Breast epithelium (tissue), 4 donors: Measurements from ENCODE around the gene TUBGCP2. TPM values are rescaled to one million over a fixed set of nuclear protein-coding genes. Genes with fewer than 3 reads are reported as not detected.

Source experiments
- DNase-seq, 2 donors: peaks; one replicate each; pipeline ENCODE4 v3.0.0-alpha.2; 2019; ENCODE audit warnings: low spot score in 2 of 2
- H3K27ac ChIP-seq, 2 donors: fragments of 200-600 bp; sonication (generic) in 1 of 2; one replicate each; pipeline ENCODE4 v1.5.1; 2016 to 2019; ENCODE audit warnings: mild to moderate bottlenecking in 1 of 2
- H3K27me3 ChIP-seq, 2 donors: fragments of 200-600 bp; sonication (generic) in 1 of 2; one replicate each; pipeline versions ENCODE4 v1.5.1 to v1.6.0; 2017 to 2019; ENCODE audit warnings: control low read depth in 1 of 2, mild to moderate bottlenecking in 1 of 2
- H3K36me3 ChIP-seq: fragments of 200-600 bp; one replicate; pipeline ENCODE4 v1.5.1; 2019
- H3K4me1 ChIP-seq, 2 donors: fragments of 200-600 bp; sonication (generic); one replicate each; pipeline ENCODE4 v1.5.1; 2016 to 2019; ENCODE audit warnings: control low read depth in 1 of 2
- H3K4me3 ChIP-seq, 3 donors: fragments of 200-600 bp; sonication (generic); 1 replicate in 2 of 3; 2 replicates in 1 of 3; pipeline ENCODE4 v1.5.1; 2016 to 2019; ENCODE audit warnings: mild to moderate bottlenecking in 3 of 3, moderate library complexity in 2 of 3
- H3K9me3 ChIP-seq, 2 donors: fragments of 200-600 bp; sonication (generic) in 1 of 2; one replicate each; pipeline ENCODE4 v1.5.1; 2016 to 2019; ENCODE audit warnings: control low read depth in 1 of 2
- POLR2A ChIP-seq: fragments of 450-650 bp; IDR thresholded peaks from one replicate; pipeline ENCODE4 v1.6.1; 2016; ENCODE audit warnings: antibody characterized with exemption, mild to moderate bottlenecking, moderate library complexity
- POLR2AphosphoS5 ChIP-seq, 3 donors: sonication (generic); formaldehyde crosslinking; IDR thresholded peaks; one replicate each; pipeline ENCODE4 v1.6.1; 2017; ENCODE audit warnings: antibody characterized with exemption in 3 of 3
- intact Hi-C: fragments of 100-400 bp; cut with DNase I; formaldehyde crosslinking; loops from one replicate; pipeline ENCODE4 v1.15.1; 2023; ENCODE audit warnings: low total_unique reads
- total RNA-seq, 3 donors: library from RNA; depleted of rRNA; stranded (reverse); fragments of >200 nt; gene quantifications; one replicate each; pipeline ENCODE4 v1.1.0, GENCODE V29; 2016
- TF ChIP-seq, protein P1 (sequence below), 3 donors: fragments of 450-650 bp; IDR thresholded peaks; one replicate each; pipeline ENCODE4 v1.5.1; 2016 to 2017; ENCODE audit warnings: antibody characterized with exemption in 3 of 3, mild to moderate bottlenecking in 3 of 3, moderate library complexity in 3 of 3

The TUBGCP2 gene
- total RNA-seq, 3 donors from 2014 or later: 33.6 to 40.0 (median 39.5) TPM

DNA sequence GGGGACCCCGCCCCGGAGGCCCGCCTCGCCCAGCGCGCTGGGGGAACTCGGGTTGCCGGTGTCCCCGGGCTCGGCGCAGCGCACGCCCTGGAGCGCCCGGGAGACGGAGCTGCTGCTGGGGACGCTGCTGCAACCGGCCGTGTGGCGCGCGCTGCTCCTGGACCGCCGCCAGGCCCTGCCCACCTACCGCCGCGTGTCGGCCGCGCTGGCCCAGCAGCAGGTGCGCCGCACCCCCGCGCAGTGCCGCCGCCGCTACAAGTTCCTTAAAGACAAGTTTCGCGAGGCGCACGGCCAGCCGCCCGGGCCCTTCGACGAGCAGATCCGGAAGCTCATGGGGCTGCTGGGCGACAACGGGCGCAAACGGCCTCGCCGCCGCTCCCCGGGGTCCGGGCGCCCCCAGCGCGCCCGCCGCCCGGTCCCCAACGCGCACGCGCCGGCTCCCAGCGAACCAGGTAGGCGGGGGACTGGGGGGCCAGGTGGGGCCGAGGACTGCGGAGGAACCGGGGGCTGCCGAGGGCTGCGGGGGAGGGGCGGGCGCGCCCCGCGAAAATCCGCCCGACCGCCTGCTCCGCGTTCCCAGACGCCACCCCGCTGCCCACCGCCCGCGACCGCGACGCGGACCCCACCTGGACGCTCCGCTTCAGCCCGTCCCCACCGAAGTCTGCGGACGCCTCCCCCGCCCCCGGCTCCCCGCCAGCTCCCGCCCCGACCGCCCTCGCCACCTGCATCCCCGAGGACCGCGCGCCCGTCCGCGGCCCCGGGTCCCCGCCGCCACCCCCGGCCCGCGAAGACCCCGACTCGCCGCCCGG is 78.1 kb downstream of the TUBGCP2 start:
- Histone ChIP-seq H3K4me3 (peak overlapping the region in 2 of 3 donors; percentile 13 to 51), H3K9me3 (no peaks in the 10 kb centered on the region), H3K27me3 (peaks cover 0 to 87% of the 10 kb centered on the region in 2 donors), H3K36me3 (no peaks in the 10 kb centered on the region), H3K4me1 (peaks cover 0 to 4% of the 10 kb centered on the region in 2 donors), H3K27ac (no peak overlapping the region)
- intact Hi-C loops: no loop called here
- TF ChIP-seq, protein P1, sequence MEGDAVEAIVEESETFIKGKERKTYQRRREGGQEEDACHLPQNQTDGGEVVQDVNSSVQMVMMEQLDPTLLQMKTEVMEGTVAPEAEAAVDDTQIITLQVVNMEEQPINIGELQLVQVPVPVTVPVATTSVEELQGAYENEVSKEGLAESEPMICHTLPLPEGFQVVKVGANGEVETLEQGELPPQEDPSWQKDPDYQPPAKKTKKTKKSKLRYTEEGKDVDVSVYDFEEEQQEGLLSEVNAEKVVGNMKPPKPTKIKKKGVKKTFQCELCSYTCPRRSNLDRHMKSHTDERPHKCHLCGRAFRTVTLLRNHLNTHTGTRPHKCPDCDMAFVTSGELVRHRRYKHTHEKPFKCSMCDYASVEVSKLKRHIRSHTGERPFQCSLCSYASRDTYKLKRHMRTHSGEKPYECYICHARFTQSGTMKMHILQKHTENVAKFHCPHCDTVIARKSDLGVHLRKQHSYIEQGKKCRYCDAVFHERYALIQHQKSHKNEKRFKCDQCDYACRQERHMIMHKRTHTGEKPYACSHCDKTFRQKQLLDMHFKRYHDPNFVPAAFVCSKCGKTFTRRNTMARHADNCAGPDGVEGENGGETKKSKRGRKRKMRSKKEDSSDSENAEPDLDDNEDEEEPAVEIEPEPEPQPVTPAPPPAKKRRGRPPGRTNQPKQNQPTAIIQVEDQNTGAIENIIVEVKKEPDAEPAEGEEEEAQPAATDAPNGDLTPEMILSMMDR (IDR thresholded peaks at IDR 0.05): no peak
- TF ChIP-seq POLR2AphosphoS5 (IDR thresholded peaks at IDR 0.05) (no peak), POLR2A (no peak)
- DNase-seq: no peak

- Histone ChIP-seq H3K4me3 (peak within 1 kb of the TSS in 2 of 3 donors; percentile 13 to 51), H3K27me3 (peaks cover 0 to 86% of the 10 kb centered on the region in 2 donors), H3K27ac (no peak within 1 kb of the TSS), H3K36me3 (no peaks in the 10 kb centered on the region), H3K9me3 (no peaks in the 10 kb centered on the region), H3K4me1 (peaks cover 0 to 4% of the 10 kb centered on the region in 2 donors)
- intact Hi-C loops: no loop called here
- DNase-seq: no peak
- TF ChIP-seq POLR2AphosphoS5 (IDR thresholded peaks at IDR 0.05) (no peak), POLR2A (no peak)
- TF ChIP-seq, protein P1 (IDR thresholded peaks at IDR 0.05): no peak
Measured at GRCh38 chr10:133230044-133230361, 78.7 kb downstream of the TUBGCP2 start, which contains the start of gene UTF1. TSS of gene UTF1 (plus strand) at chr10:133230217. CDS start at chr10:133230289, 72 bp downstream.

GRCh38 chr10:133229265-133230043 is 79.2 kb downstream of the TUBGCP2 start:
- intact Hi-C loops: no loop called here
- H3K9me3 ChIP-seq: no peaks in the 10 kb centered on the region
- no peak for DNase-seq
- TF ChIP-seq, protein P1 (IDR thresholded peaks at IDR 0.05): no peak
- TF ChIP-seq POLR2A (no peak), POLR2AphosphoS5 (IDR thresholded peaks at IDR 0.05) (no peak)
- no peak overlapping the region for H3K27ac ChIP-seq
- H3K4me1 ChIP-seq: peaks cover 0 to 4% of the 10 kb centered on the region in 2 donors
- no peaks in the 10 kb centered on the region for H3K36me3 ChIP-seq
- H3K4me3 ChIP-seq: peak overlapping the region in 1 of 3 donors; percentile 51
- H3K27me3 ChIP-seq: peaks cover 0 to 85% of the 10 kb centered on the region in 2 donors

Other genes with a start within 250 kb of the TUBGCP2 start
- under 1 TPM in 1 of 3 donors, not detected in 2; 0.33 TPM for gene ADGRA1, start 220.9 kb downstream of the TUBGCP2 start, total RNA-seq
- 1 to 10 TPM in 1 of 3 donors, under 1 TPM in 1, not detected in 1; 0.98 to 2.3 TPM for gene KNDC1, start 148.7 kb downstream of the TUBGCP2 start, total RNA-seq
- gene UTF1, start 78.7 kb downstream of the TUBGCP2 start, total RNA-seq: not detected
- gene VENTX, start 71.0 kb downstream of the TUBGCP2 start, total RNA-seq: 1 to 10 TPM in 1 of 3 donors, under 1 TPM in 2; 0.33 to 4.6 (median 0.73) TPM
- 1 to 10 TPM; 4.6 to 6.6 (median 5.0) TPM for gene ADAM8, start 32.0 kb downstream of the TUBGCP2 start, total RNA-seq
- 10 to 100 TPM; 27.4 to 33.2 (median 32.1) TPM for gene ZNF511, start within 50 bp of the TUBGCP2 start, total RNA-seq
- under 1 TPM in 1 of 3 donors, not detected in 2; 0.66 TPM for gene CALY, start 28.0 kb upstream of the TUBGCP2 start, total RNA-seq
- gene PRAP1, start 38.5 kb upstream of the TUBGCP2 start, total RNA-seq: not detected
- 10 to 100 TPM; 13.8 to 31.5 (median 31.2) TPM for gene FUOM, start 49.1 kb upstream of the TUBGCP2 start, total RNA-seq
- gene ECHS1, start 64.5 kb upstream of the TUBGCP2 start, total RNA-seq: 100 to 1,000 TPM in 1 of 3 donors, 10 to 100 TPM in 2; 71.8 to 165 (median 84.2) TPM
- 10 to 100 TPM in 1 of 3 donors, 1 to 10 TPM in 2; 7.5 to 10.5 (median 8.6) TPM for gene PAOX, start 70.4 kb upstream of the TUBGCP2 start, total RNA-seq
- gene MTG1, start 85.3 kb upstream of the TUBGCP2 start, total RNA-seq: 10 to 100 TPM; 22.9 to 56.4 (median 37.0) TPM
- under 1 TPM in 1 of 3 donors, not detected in 2; 0.33 TPM for gene SPRN, start 115.8 kb upstream of the TUBGCP2 start, total RNA-seq
- gene SCART1, start 145.1 kb upstream of the TUBGCP2 start, total RNA-seq: 1 to 10 TPM; 1.4 to 3.7 (median 2.9) TPM
- gene CYP2E1, start 218.5 kb upstream of the TUBGCP2 start, total RNA-seq: 1 to 10 TPM in 1 of 3 donors, under 1 TPM in 2; 0.96 to 3.4 (median 0.98) TPM